ENCODE data around the gene SP6.

SP6 gene

GRCh38 chr17:47812146-47812920 is 38.6 kb downstream of the SP6 start:
- H3K4me3 ChIP-seq (replicated peaks; ENCODE audit: low read depth, low read length): no peak overlapping the region
- no peak for DNase-seq (ENCODE audit: low read depth)
- TF ChIP-seq, protein P1, sequence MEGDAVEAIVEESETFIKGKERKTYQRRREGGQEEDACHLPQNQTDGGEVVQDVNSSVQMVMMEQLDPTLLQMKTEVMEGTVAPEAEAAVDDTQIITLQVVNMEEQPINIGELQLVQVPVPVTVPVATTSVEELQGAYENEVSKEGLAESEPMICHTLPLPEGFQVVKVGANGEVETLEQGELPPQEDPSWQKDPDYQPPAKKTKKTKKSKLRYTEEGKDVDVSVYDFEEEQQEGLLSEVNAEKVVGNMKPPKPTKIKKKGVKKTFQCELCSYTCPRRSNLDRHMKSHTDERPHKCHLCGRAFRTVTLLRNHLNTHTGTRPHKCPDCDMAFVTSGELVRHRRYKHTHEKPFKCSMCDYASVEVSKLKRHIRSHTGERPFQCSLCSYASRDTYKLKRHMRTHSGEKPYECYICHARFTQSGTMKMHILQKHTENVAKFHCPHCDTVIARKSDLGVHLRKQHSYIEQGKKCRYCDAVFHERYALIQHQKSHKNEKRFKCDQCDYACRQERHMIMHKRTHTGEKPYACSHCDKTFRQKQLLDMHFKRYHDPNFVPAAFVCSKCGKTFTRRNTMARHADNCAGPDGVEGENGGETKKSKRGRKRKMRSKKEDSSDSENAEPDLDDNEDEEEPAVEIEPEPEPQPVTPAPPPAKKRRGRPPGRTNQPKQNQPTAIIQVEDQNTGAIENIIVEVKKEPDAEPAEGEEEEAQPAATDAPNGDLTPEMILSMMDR (IDR thresholded peaks at IDR 0.05; ENCODE audit: low read length, missing control alignments): no peak

- H3K4me3 ChIP-seq (replicated peaks; ENCODE audit: low read depth, low read length): no peak overlapping the region
- DNase-seq (ENCODE audit: low read depth): no peak
- TF ChIP-seq, protein P1 (IDR thresholded peaks at IDR 0.05; ENCODE audit: low read length, missing control alignments): no peak
Observed at GRCh38 chr17:47811709-47812108, 39.3 kb downstream of the SP6 start.

DNA sequence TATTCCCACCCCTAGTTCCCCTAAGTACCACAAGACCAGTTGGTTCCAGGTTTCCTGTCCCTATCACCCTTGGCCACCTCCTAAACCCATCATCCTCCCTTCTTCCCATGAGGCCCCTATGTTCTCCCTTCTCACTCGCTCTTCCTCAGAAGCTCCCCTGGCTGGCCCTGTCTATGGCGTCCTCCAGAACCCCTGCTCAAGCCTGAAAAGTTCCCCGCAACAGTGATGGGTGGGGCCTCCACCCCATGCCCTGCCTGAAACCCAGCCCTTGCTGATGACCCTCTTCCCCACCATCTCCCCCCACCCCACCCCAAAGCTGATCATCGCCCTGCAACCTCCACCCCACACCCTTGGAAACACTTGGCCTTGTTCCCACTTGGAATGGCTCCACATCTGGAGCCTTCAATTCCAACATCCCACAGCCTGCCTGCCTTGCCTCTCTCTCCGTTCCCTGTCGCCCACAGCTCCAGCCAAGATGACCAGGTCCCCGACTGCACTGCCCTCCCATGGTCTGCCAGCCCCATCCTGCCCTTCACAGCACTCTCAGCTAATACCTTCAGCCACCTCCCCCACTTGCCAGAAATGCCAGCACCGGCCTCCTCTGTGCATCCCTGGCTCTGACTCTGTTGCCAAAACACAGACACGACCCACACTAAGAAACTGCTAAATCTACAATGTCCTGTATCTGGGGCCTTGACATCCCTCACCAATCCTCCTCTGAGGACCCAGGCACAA is 39.9 kb downstream of the SP6 start:
- TF ChIP-seq, protein P1 (IDR thresholded peaks at IDR 0.05; ENCODE audit: low read length, missing control alignments): no peak
- DNase-seq (ENCODE audit: low read depth): no peak
- H3K4me3 ChIP-seq (replicated peaks; ENCODE audit: low read depth, low read length): no peak overlapping the region

DNA sequence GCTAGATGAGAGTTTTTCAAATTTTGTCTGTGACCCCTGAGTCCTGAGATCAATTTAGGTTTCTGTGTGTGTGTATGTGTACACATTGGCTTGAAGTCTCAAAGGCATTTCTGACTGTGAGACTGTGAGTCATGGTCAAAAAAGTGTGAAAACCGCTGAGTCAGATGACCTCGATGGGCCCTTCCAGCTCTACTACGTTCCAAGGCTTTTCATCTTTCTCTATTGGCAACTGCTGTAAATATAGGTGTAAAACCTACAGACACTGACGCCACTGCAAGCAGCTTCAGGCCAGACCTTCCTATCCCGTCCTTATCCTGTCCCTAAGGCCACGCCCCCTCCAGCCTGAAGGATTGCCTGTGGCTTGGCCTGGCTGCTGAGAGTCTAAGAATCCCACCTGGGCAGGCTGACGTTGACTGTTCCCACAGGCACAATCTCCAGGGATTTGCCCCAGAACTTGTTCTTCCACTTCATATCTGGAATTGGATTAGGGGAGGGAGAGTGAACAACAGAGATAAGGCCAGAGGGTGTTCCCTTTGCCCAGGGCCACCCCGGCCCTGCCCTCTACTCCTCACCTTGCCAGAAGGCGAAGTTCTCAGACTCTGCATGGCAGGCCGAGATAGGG is 40.7 kb downstream of the SP6 start:
- peak; percentile 83 for DNase-seq (ENCODE audit: low read depth)
- TF ChIP-seq, protein P1 (IDR thresholded peaks at IDR 0.05; ENCODE audit: low read length, missing control alignments): no peak

DNA sequence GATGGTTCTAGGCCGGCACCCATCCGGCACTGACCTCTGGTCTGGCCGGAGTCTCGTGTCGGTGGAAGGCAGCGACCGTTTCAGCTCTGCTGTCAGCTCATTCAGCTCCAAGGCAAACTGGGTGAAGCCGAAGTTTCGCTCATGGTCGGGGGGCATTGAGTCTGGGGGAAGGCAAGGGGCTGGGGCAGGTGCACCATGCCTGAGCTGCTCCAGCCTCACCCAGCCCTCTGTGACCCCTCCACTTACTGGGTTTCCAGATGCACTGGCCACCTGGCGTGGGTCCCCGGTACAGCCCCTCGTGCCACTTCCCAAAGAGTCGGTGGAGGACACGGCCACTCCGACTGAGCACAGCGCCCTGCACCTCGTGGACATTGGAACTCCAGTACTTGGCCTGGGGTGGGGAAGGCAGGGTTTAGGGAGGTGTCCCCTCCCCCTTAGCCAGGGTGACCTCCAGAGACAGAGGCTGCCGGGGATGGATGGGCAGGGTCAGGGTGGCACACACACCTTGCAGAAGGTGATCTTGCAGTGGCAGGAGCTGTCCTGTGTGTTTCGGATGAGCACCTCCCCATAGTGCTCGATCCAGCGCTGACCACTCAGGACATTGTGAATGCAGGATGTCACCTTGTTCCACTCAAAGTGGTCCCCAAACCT is 42.0 kb downstream of the SP6 start:
- no peak for DNase-seq (ENCODE audit: low read depth)
- TF ChIP-seq, protein P1 (IDR thresholded peaks at IDR 0.05; ENCODE audit: low read length, missing control alignments): no peak
- no peak overlapping the region for H3K4me3 ChIP-seq (replicated peaks; ENCODE audit: low read depth, low read length)

More for the DNA sequence above, 40.7 kb downstream of the SP6 start:
- no peak overlapping the region for H3K4me3 ChIP-seq (replicated peaks; ENCODE audit: low read depth, low read length)

DNA sequence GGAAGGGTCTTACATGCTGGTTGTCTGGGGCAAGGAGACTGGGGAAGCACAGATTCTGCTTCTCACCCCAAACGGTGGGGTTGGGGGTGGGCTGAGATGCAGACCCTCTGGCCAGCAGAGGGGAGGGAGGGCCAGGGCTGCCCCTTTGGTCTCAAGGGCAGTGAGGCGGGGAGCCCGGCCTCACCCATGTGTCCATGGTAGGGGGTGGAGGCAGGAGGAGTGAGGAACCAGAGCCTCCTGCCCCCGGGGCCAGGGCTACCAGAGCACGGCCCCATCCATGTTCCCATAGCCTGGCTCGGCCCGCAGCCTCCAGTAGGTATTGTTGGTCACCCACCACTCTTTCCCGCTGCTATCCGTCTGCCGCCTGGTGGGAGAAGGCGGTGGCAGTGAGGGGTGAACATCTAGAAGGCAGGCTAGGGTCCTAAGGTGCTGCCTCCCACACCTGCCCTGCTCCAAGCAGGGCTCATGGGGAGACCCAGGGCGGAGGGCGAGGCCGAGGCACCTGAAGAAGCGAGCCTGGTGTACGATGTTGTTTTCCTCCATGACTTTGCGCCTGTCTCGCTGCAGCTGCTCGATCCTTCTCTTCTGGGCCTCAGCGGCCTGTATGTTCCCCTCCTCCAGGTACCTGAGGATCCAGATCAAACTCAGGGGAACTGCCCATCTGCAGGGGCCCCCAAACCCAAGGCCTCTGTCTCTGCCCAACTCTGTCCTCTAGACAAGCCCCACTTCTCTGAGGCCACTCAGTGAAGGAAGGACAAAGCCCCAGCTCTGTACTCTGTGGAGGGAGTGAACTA is 42.7 kb downstream of the SP6 start:
- H3K4me3 ChIP-seq (replicated peaks; ENCODE audit: low read depth, low read length): no peak overlapping the region
- DNase-seq (ENCODE audit: low read depth): no peak
- TF ChIP-seq, protein P1 (IDR thresholded peaks at IDR 0.05; ENCODE audit: low read length, missing control alignments): no peak
